HepG2 (cell line): ENCODE results near the gene KANSL1. TPM values are rescaled to one million over a fixed set of nuclear protein-coding genes. Genes with fewer than 3 reads are reported as not detected.

Experiments used
- ATF6 ChIP-seq: sonication (generic); formaldehyde crosslinking; conservative IDR thresholded peaks from 2 replicates; pipeline ENCODE4 v1.4.0; 2020; ENCODE audit warnings: missing genetic modification reagents
- CERS6 ChIP-seq: sonication (generic); formaldehyde crosslinking; IDR thresholded peaks from 2 replicates; pipeline ENCODE4 v1.5.0; 2020; ENCODE audit warnings: missing genetic modification reagents
- DNMT1 ChIP-seq: sonication (generic); formaldehyde crosslinking; IDR thresholded peaks from 2 replicates; pipeline ENCODE4 v1.5.1; 2020; ENCODE audit warnings: mild to moderate bottlenecking, missing genetic modification reagents
- DNMT3B ChIP-seq: conservative IDR thresholded peaks from 2 replicates; pipeline ENCODE4 v1.6.1; 2016; ENCODE audit warnings: missing biosample characterization, control low read depth
- GPN1 ChIP-seq: sonication (generic); formaldehyde crosslinking; IDR thresholded peaks from 2 replicates; pipeline ENCODE4 v1.5.1; 2020; ENCODE audit warnings: missing genetic modification reagents, borderline replicate concordance
- IRF1 ChIP-seq: sonication (generic); formaldehyde crosslinking; IDR thresholded peaks from 2 replicates; pipeline ENCODE4 v1.4.0; 2020; ENCODE audit warnings: low read depth, mild to moderate bottlenecking, missing genetic modification reagents
- SOX5 ChIP-seq: IDR thresholded peaks from 2 replicates; pipeline ENCODE4 v1.6.1; 2016; ENCODE audit warnings: borderline replicate concordance
- TCF7L2 ChIP-seq: IDR thresholded peaks from 2 replicates; pipeline ENCODE4 v1.6.1; 2011; ENCODE audit warnings: mild to moderate bottlenecking, low read depth, low read length, moderate library complexity
- XBP1 ChIP-seq: sonication (generic); formaldehyde crosslinking; IDR thresholded peaks from 2 replicates; pipeline ENCODE4 v1.5.0; 2020; ENCODE audit warnings: missing genetic modification reagents
- ZBTB26 ChIP-seq: IDR thresholded peaks from 2 replicates; pipeline ENCODE4 v1.6.1; 2016; ENCODE audit warnings: missing compliant biosample characterization, missing genetic modification reagents, borderline replicate concordance
- ZNF124 ChIP-seq: sonication (generic); formaldehyde crosslinking; IDR thresholded peaks from 2 replicates; pipeline ENCODE4 v1.4.0; 2020; ENCODE audit warnings: missing genetic modification reagents
- ZNF235 ChIP-seq: sonication (generic); formaldehyde crosslinking; IDR thresholded peaks from 2 replicates; pipeline ENCODE4 v1.8.1; 2023; ENCODE audit warnings: mild to moderate bottlenecking, missing genetic modification reagents, borderline replicate concordance
- ZNF558 ChIP-seq: sonication (generic); formaldehyde crosslinking; IDR thresholded peaks from 2 replicates; pipeline ENCODE4 v1.9.0; 2022; ENCODE audit warnings: mild to moderate bottlenecking, missing genetic modification reagents, borderline replicate concordance
- ZNF609 ChIP-seq: sonication (generic); formaldehyde crosslinking; IDR thresholded peaks from 2 replicates; pipeline ENCODE4 v1.4.0; 2020; ENCODE audit warnings: mild to moderate bottlenecking, missing genetic modification reagents, borderline replicate concordance
- ZNF790 ChIP-seq: sonication (generic); formaldehyde crosslinking; IDR thresholded peaks from 2 replicates; pipeline ENCODE4 v1.8.0; 2022; ENCODE audit warnings: missing genetic modification reagents, mild to moderate bottlenecking, borderline replicate concordance
- polyA plus RNA-seq, 8 experiments: library from polyadenylated mRNA; depleted of rRNA in 3 of 8; stranded (reverse) in 7 of 8; unstranded in 1 of 8; fragments of >200 nt; fragmentation: Illumina TruSeq in 4 of 8; extraction: Trizol in 4 of 8; gene quantifications; 2 replicates each; pipeline versions ENCODE4 v1.2.1 to v1.2.3, GENCODE V29; 2011 to 2016; ENCODE audit warnings: low read depth in 4 of 8, missing spikeins in 1 of 8, mixed read lengths in 1 of 8; ENCODE audit not compliant: insufficient read depth in 1 of 8
- total RNA-seq, 5 experiments: library from RNA; depleted of rRNA; stranded (reverse); fragments of >200 nt; fragmentation: Illumina TruSeq; extraction: Trizol; gene quantifications; 2 replicates each; pipeline ENCODE4 v1.2.3, GENCODE V29; 2016; ENCODE audit warnings: low read depth in 1 of 5

The KANSL1 gene
- total and polyA plus RNA-seq, 2 of the 13 experiments (the other 11 are each of a cell fraction or from before 2014, with no cell fraction given), result 24.0 to 59.6 TPM

GRCh38 chr17:46193151-46193625 lies at the start of gene KANSL1 (continued):
- TF ChIP-seq IRF1 (CRISPR knock-in tag) (no peak), ZNF790 (no peak), ZNF235 (CRISPR knock-in tag) (no peak; the same call in 1 of the 2 replicates), ZNF609 (CRISPR knock-in tag) (0 out of 2 replicates have a peak, but pooled peaks have one; percentile 11), DNMT1 (CRISPR knock-in tag) (no peak), GPN1 (CRISPR knock-in tag) (no peak), DNMT3B (CRISPR knock-in tag) (no peak), XBP1 (CRISPR knock-in tag) (no peak), TCF7L2 (no peak), SOX5 (CRISPR knock-in tag) (no peak), CERS6 (CRISPR knock-in tag) (no peak), ZNF124 (no peak), ATF6 (CRISPR knock-in tag) (no peak), ZNF558 (CRISPR knock-in tag) (no peak), ZBTB26 (no peak)
